Measurements from ENCODE around the gene C1orf159. TPM values are rescaled to one million over a fixed set of nuclear protein-coding genes. Genes with fewer than 3 reads are reported as not detected.
A peak's percentile ranks its signal among the peaks of the same experiment; 100 is the strongest.

Gene C1orf159
- total and polyA plus RNA-seq, 10 of the 15 experiments (the other 5 are each of a cell fraction or from before 2014, with no cell fraction given) = 0.11 to 23.4 (median 8.0) TPM

DNA sequence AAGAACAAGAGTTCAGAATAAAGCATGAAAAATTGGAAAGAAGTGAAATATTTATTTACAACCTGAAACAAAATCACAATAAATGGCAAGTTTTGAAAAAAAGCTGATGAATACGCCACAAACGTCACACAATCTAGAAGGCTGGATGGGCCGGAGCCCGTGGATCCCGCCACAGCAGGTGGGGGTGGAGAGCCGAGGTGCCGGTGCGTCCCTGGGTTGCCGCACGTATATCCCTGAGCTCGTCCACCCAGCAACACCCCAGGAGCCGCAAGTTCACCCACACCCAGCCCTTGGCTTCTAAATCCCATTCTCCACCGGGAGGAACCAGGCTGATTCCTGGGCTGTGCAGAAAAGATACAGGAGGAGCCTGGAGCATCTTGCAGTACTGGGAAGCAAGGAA lies 32.2 kb upstream of the C1orf159 start:
- POLR2A ChIA-PET = interaction anchor here (0.7 to 1.3 kb wide), 2 partner anchors 12 to 747 kb away, joined by 3 to 4 read pairs; no protein-coding TSS in a partner anchor
- WGBS (ENCODE audit: insufficient coverage, insufficient replicate concordance, low lambda C conversion rate, missing lambda C conversion rate) = 71% methylated on average over 13 of the region's 13 CpGs
- Histone ChIP-seq H3K9ac (ENCODE audit: control insufficient read depth, insufficient read depth, low read length) (no peak overlapping the region), H4K20me1 (ENCODE audit: control insufficient read depth, insufficient read depth) (no peaks in the 10 kb centered on the region), H3K27me3 (replicated peaks in 1 of 2; ENCODE audit: control insufficient read depth in 2 of 2, insufficient read depth in 2 of 2, low read length in 1 of 2) (no peaks in the 10 kb centered on the region), H3K4me1 (ENCODE audit: control insufficient read depth, insufficient read depth, low read length) (peaks cover 8% of the 10 kb centered on the region), H3K79me2 (ENCODE audit: control insufficient read depth, insufficient read depth, low read length) (no peaks in the 10 kb centered on the region), H3K4me3 (no peak overlapping the region), H3K4me2 (ENCODE audit: control insufficient read depth, insufficient read depth) (no peak overlapping the region), H3K9me3 (replicated peaks; ENCODE audit: control insufficient read depth, insufficient read depth, low read length) (no peaks in the 10 kb centered on the region; the same call in 2 of the 3 replicates), H3K27ac (ENCODE audit: control insufficient read depth, insufficient read depth) (no peak overlapping the region), H2AFZ (ENCODE audit: control insufficient read depth, low read depth, low read length) (no peak overlapping the region), H3K36me3 (ENCODE audit: control insufficient read depth in 2 of 2, insufficient read depth in 2 of 2, low read length in 1 of 2) (no peaks in the 10 kb centered on the region)
- CTCF ChIA-PET = no interaction called here
- SMC1A ChIA-PET (ENCODE audit: uncharacterized antibody, unreplicated experiment) = no interaction called here
- BruUV-seq (replicated peaks) = no TSS peak
- ATAC-seq = no peak
- intact Hi-C loops (cut with micrococcal nuclease; ENCODE audit: unreplicated experiment) (no loop called here), in situ Hi-C loops (cut with MboI) (no loop called here)
- TF ChIP-seq KLF5 (IDR thresholded peaks at IDR 0.05; ENCODE audit: partially characterized antibody) = no peak
- no peak for TF ChIP-seq NR2C2 (IDR thresholded peaks at IDR 0.05; ENCODE audit: borderline replicate concordance, control insufficient read depth, insufficient read length, low read depth)
- TF ChIP-seq CTCF (IDR thresholded peaks at IDR 0.05 in 2 of 3, conservative IDR thresholded peaks at IDR 0.05 in 1 of 3; ENCODE audit: control insufficient read depth in 2 of 3, extremely low read depth in 1 of 3, insufficient read depth in 1 of 3, low read depth in 3 of 3, low read length in 3 of 3) = no peak
- no peak for TF ChIP-seq TCF7 (IDR thresholded peaks at IDR 0.05; ENCODE audit: borderline replicate concordance)
- RAD21 ChIA-PET (ENCODE audit: unreplicated experiment) = no interaction called here
- FAIRE-seq = no peak
- DNase-seq (ENCODE audit: low read depth, low spot score) = no peak

- FAIRE-seq = no peak
- Histone ChIP-seq H3K36me3 (ENCODE audit: control insufficient read depth in 2 of 2, insufficient read depth in 2 of 2, low read length in 1 of 2) (no peaks in the 10 kb centered on the region), H3K79me2 (ENCODE audit: control insufficient read depth, insufficient read depth, low read length) (no peaks in the 10 kb centered on the region), H3K27ac (ENCODE audit: control insufficient read depth, insufficient read depth) (no peak overlapping the region), H3K4me2 (ENCODE audit: control insufficient read depth, insufficient read depth) (no peak overlapping the region), H3K9ac (ENCODE audit: control insufficient read depth, insufficient read depth, low read length) (no peak overlapping the region), H2AFZ (ENCODE audit: control insufficient read depth, low read depth, low read length) (no peak overlapping the region), H3K27me3 (replicated peaks in 1 of 2; ENCODE audit: control insufficient read depth in 2 of 2, insufficient read depth in 2 of 2, low read length in 1 of 2) (no peaks in the 10 kb centered on the region), H4K20me1 (ENCODE audit: control insufficient read depth, insufficient read depth) (no peaks in the 10 kb centered on the region), H3K4me1 (ENCODE audit: control insufficient read depth, insufficient read depth, low read length) (peaks cover 8% of the 10 kb centered on the region), H3K9me3 (replicated peaks; ENCODE audit: control insufficient read depth, insufficient read depth, low read length) (no peaks in the 10 kb centered on the region), H3K4me3 (no peak overlapping the region)
- 66% methylated on average over 15 of the region's 15 CpGs for WGBS (ENCODE audit: insufficient coverage, insufficient replicate concordance, low lambda C conversion rate, missing lambda C conversion rate)
- ChIA-PET CTCF (interaction anchor here (0.8 to 1.0 kb wide), 2 partner anchors 54 to 104 kb away, joined by 3 to 7 read pairs; no protein-coding TSS in a partner anchor), POLR2A (interaction anchor here (1.1 kb wide), 1 partner anchor 10 kb away, joined by 3 read pairs; no protein-coding TSS in a partner anchor), SMC1A (ENCODE audit: uncharacterized antibody, unreplicated experiment) (no interaction called here), RAD21 (ENCODE audit: unreplicated experiment) (no interaction called here)
- intact Hi-C loops (cut with micrococcal nuclease; ENCODE audit: unreplicated experiment) = no loop called here
- DNase-seq (ENCODE audit: low read depth, low spot score) = no peak
- in situ Hi-C loops (cut with MboI) = no loop called here
- ATAC-seq = peak; percentile 10; the same call in 2 of the 3 replicates
- no TSS peak for BruUV-seq (replicated peaks)
- TF ChIP-seq IRF4 (IDR thresholded peaks at IDR 0.05; ENCODE audit: low read depth, low read length) = no peak
- TF ChIP-seq BRCA1 (IDR thresholded peaks at IDR 0.05; ENCODE audit: low read depth, low read length) = no peak
- no peak for TF ChIP-seq CTCF (IDR thresholded peaks at IDR 0.05 in 2 of 3, conservative IDR thresholded peaks at IDR 0.05 in 1 of 3; ENCODE audit: control insufficient read depth in 2 of 3, extremely low read depth in 1 of 3, insufficient read depth in 1 of 3, low read depth in 3 of 3, low read length in 3 of 3)
- no peak for TF ChIP-seq CHD4 (IDR thresholded peaks at IDR 0.05)
- no peak for TF ChIP-seq CBFB (IDR thresholded peaks at IDR 0.05; ENCODE audit: low read depth)
- TF ChIP-seq, protein P1, sequence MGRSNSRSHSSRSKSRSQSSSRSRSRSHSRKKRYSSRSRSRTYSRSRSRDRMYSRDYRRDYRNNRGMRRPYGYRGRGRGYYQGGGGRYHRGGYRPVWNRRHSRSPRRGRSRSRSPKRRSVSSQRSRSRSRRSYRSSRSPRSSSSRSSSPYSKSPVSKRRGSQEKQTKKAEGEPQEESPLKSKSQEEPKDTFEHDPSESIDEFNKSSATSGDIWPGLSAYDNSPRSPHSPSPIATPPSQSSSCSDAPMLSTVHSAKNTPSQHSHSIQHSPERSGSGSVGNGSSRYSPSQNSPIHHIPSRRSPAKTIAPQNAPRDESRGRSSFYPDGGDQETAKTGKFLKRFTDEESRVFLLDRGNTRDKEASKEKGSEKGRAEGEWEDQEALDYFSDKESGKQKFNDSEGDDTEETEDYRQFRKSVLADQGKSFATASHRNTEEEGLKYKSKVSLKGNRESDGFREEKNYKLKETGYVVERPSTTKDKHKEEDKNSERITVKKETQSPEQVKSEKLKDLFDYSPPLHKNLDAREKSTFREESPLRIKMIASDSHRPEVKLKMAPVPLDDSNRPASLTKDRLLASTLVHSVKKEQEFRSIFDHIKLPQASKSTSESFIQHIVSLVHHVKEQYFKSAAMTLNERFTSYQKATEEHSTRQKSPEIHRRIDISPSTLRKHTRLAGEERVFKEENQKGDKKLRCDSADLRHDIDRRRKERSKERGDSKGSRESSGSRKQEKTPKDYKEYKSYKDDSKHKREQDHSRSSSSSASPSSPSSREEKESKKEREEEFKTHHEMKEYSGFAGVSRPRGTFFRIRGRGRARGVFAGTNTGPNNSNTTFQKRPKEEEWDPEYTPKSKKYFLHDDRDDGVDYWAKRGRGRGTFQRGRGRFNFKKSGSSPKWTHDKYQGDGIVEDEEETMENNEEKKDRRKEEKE (IDR thresholded peaks at IDR 0.05) = no peak
Observed at GRCh38 chr1:1146596-1146995, 30.7 kb upstream of the C1orf159 start.

Data from GM12878 (cell line).